H9 (cell line): ENCODE results near the gene JSRP1. TPM values are rescaled to one million over a fixed set of nuclear protein-coding genes. Genes with fewer than 3 reads are reported as not detected.
A peak's percentile ranks its signal among the peaks of the same experiment; 100 is the strongest.

Experiments
- DNase-seq: peaks from one replicate; pipeline ENCODE4 v3.0.0-alpha.2; 2017
- H2AFZ ChIP-seq: one replicate; pipeline ENCODE4 v1.6.1; 2013; ENCODE audit warnings: mild to moderate bottlenecking, low read length, control low read depth, moderate library complexity
- H2AK5ac ChIP-seq: 2 replicates; pipeline ENCODE4 v1.6.1; 2013; ENCODE audit warnings: low read length, control low read depth, mixed read lengths; ENCODE audit not compliant: insufficient read length
- H2BK120ac ChIP-seq: one replicate; pipeline ENCODE4 v1.6.1; 2013; ENCODE audit warnings: low read depth, mild to moderate bottlenecking, low read length, control low read depth, inconsistent platforms; ENCODE audit not compliant: poor library complexity, severe bottlenecking
- H2BK12ac ChIP-seq: 2 replicates; pipeline ENCODE4 v1.6.1; 2013; ENCODE audit warnings: low read length, control low read depth, mixed read lengths, low read depth; ENCODE audit not compliant: insufficient read length
- H2BK15ac ChIP-seq: 2 replicates; pipeline ENCODE4 v1.6.1; 2013; ENCODE audit warnings: low read depth, low read length, control low read depth
- H2BK20ac ChIP-seq: one replicate; pipeline ENCODE4 v1.6.1; 2013; ENCODE audit warnings: low read depth, mild to moderate bottlenecking, low read length, control low read depth, inconsistent platforms; ENCODE audit not compliant: poor library complexity, severe bottlenecking
- H2BK5ac ChIP-seq: 2 replicates; pipeline ENCODE4 v1.6.1; 2013; ENCODE audit warnings: low read length, control low read depth, mixed read lengths; ENCODE audit not compliant: insufficient read length
- H3K14ac ChIP-seq: 2 replicates; pipeline ENCODE4 v1.6.1; 2013; ENCODE audit warnings: low read length, control low read depth; ENCODE audit not compliant: insufficient read depth
- H3K18ac ChIP-seq: 2 replicates; pipeline ENCODE4 v1.6.1; 2013; ENCODE audit warnings: low read depth, mild to moderate bottlenecking, mixed read lengths, low read length, control low read depth; ENCODE audit not compliant: insufficient read length
- H3K23ac ChIP-seq: 2 replicates; pipeline ENCODE4 v1.6.1; 2013; ENCODE audit warnings: low read length, control low read depth, mixed read lengths, low read depth; ENCODE audit not compliant: insufficient read length
- H3K23me2 ChIP-seq: 2 replicates; pipeline ENCODE4 v1.6.1; 2013; ENCODE audit warnings: low read depth, mild to moderate bottlenecking, mixed read lengths, low read length, control low read depth; ENCODE audit not compliant: insufficient read length, poor library complexity, severe bottlenecking
- H3K27ac ChIP-seq: 2 replicates; pipeline ENCODE4 v1.5.1; 2013; ENCODE audit warnings: low read length, control low read depth, mixed read lengths, low read depth; ENCODE audit not compliant: insufficient read length
- H3K27me3 ChIP-seq: 2 replicates; pipeline ENCODE4 v1.6.1; 2013; ENCODE audit warnings: low read length, control low read depth, inconsistent platforms; ENCODE audit not compliant: insufficient read depth
- H3K4ac ChIP-seq: 2 replicates; pipeline ENCODE4 v1.6.1; 2013; ENCODE audit warnings: low read depth, mild to moderate bottlenecking, control low read depth, inconsistent platforms, low read length, moderate library complexity
- H3K4me1 ChIP-seq: 2 replicates; pipeline ENCODE4 v1.6.1; 2013; ENCODE audit warnings: low read length, control low read depth, inconsistent platforms; ENCODE audit not compliant: insufficient read depth
- H3K4me2 ChIP-seq: 2 replicates; pipeline ENCODE4 v1.6.1; 2013; ENCODE audit warnings: low read length, control low read depth, mixed read lengths; ENCODE audit not compliant: insufficient read length, insufficient read depth
- H3K56ac ChIP-seq: 2 replicates; pipeline ENCODE4 v1.6.1; 2013; ENCODE audit warnings: low read depth, mild to moderate bottlenecking, mixed read lengths, low read length, control low read depth; ENCODE audit not compliant: insufficient read length
- H3K79me1 ChIP-seq: 2 replicates; pipeline ENCODE4 v1.6.1; 2013; ENCODE audit warnings: low read depth, mild to moderate bottlenecking, moderate library complexity, low read length, control low read depth, inconsistent platforms; ENCODE audit not compliant: insufficient read depth, poor library complexity, severe bottlenecking
- H3K79me2 ChIP-seq: 2 replicates; pipeline ENCODE4 v1.6.1; 2013; ENCODE audit warnings: low read length, control low read depth, inconsistent platforms; ENCODE audit not compliant: insufficient read depth
- H3K9ac ChIP-seq: 2 replicates; pipeline ENCODE4 v1.6.1; 2013; ENCODE audit warnings: low read length, control low read depth, mixed read lengths; ENCODE audit not compliant: insufficient read length; ENCODE audit errors: extremely low read depth
- H3K9me3 ChIP-seq: one replicate; pipeline ENCODE4 v1.6.1; 2013; ENCODE audit warnings: low read depth, low read length, inconsistent platforms; ENCODE audit not compliant: control insufficient read depth
- H3T11ph ChIP-seq: one replicate; pipeline ENCODE4 v1.6.1; 2013; ENCODE audit warnings: mild to moderate bottlenecking, low read length, control low read depth, inconsistent platforms
- H4K20me1 ChIP-seq: one replicate; pipeline ENCODE4 v1.6.1; 2013; ENCODE audit not compliant: control insufficient read depth, insufficient read length, insufficient read depth
- H4K5ac ChIP-seq: 2 replicates; pipeline ENCODE4 v1.6.1; 2013; ENCODE audit warnings: low read depth, mild to moderate bottlenecking, mixed read lengths, low read length, control low read depth; ENCODE audit not compliant: insufficient read length
- H4K8ac ChIP-seq: replicated peaks from 2 replicates; pipeline ENCODE4 v1.6.1; 2013; ENCODE audit warnings: low read length, control low read depth, mixed read lengths, low read depth; ENCODE audit not compliant: insufficient read length
- H4K91ac ChIP-seq: 2 replicates; pipeline ENCODE4 v1.6.1; 2013; ENCODE audit warnings: low read depth, mild to moderate bottlenecking, moderate library complexity, mixed read lengths, low read length, control low read depth; ENCODE audit not compliant: insufficient read length
- H3K27ac Mint-ChIP-seq, 3 experiments: 2 replicates in 2 of 3; 3 replicates in 1 of 3; pipeline ENCODE4 v1.8.0; 2020 to 2021; ENCODE audit warnings: mixed read lengths in 3 of 3, mild to moderate bottlenecking in 1 of 3, moderate library complexity in 1 of 3
- H3K27me3 Mint-ChIP-seq: 2 replicates; pipeline ENCODE4 v1.8.0; 2021; ENCODE audit warnings: low read depth, mild to moderate bottlenecking, moderate library complexity, mixed read lengths
- H3K36me3 Mint-ChIP-seq, 3 experiments: 2 replicates in 2 of 3; 3 replicates in 1 of 3; pipeline ENCODE4 v1.8.0; 2020 to 2021; ENCODE audit warnings: low read depth in 3 of 3, mixed read lengths in 3 of 3; ENCODE audit not compliant: insufficient read depth in 1 of 3
- H3K4me1 Mint-ChIP-seq, 2 experiments: 2 replicates each; pipeline ENCODE4 v1.8.0; 2020; ENCODE audit warnings: mixed read lengths in 2 of 2
- H3K4me3 Mint-ChIP-seq, 2 experiments: 2 replicates in 1 of 2; 3 replicates in 1 of 2; pipeline ENCODE4 v1.8.0; 2020 to 2021; ENCODE audit warnings: mild to moderate bottlenecking in 2 of 2, mixed read lengths in 2 of 2, moderate library complexity in 1 of 2
- H3K9me3 Mint-ChIP-seq, 2 experiments: 2 replicates in 1 of 2; 3 replicates in 1 of 2; pipeline ENCODE4 v1.8.0; 2020; ENCODE audit warnings: mild to moderate bottlenecking in 2 of 2, mixed read lengths in 2 of 2, moderate library complexity in 1 of 2
- CTCF ChIP-seq: fragments of 200-600 bp; sonication (generic); conservative IDR thresholded peaks from 3 replicates; pipeline ENCODE4 v1.8.0; 2021; ENCODE audit warnings: antibody characterized with exemption, mild to moderate bottlenecking
- WGBS: extraction: QIAGEN DNeasy Blood & Tissue Kit; methylation state at CpG from one replicate; pipeline ENCODE4 v1.1.7; 2013; ENCODE audit warnings: missing lambda C conversion rate, low lambda C conversion rate, mixed read lengths; ENCODE audit not compliant: insufficient read length; ENCODE audit errors: extremely low coverage; 5-methylcytosine and 5-hydroxymethylcytosine counted together
- total RNA-seq: library from RNA; stranded (reverse); gene quantifications from 2 replicates; pipeline ENCODE4 v1.2.1, GENCODE V29; 2021

Gene JSRP1
- total RNA-seq, 1 experiment from 2014 or later = 0.90 TPM

GRCh38 chr19:2225415-2226050 lies 30.7 kb downstream of the JSRP1 start:
- Histone ChIP-seq H3K79me2 (no peaks in the 10 kb centered on the region), H4K20me1 (no peaks in the 10 kb centered on the region), H2BK15ac (no peak overlapping the region), H2BK120ac (no peak overlapping the region), H3K18ac (no peak overlapping the region), H2BK5ac (no peak overlapping the region), H3K27ac (no peak overlapping the region), H2AK5ac (no peak overlapping the region), H3K23me2 (no peaks in the 10 kb centered on the region), H3T11ph (no peak overlapping the region), H2BK20ac (no peak overlapping the region), H3K14ac (no peak overlapping the region), H3K9ac (no peak overlapping the region), H3K4me1 (no peaks in the 10 kb centered on the region), H4K91ac (no peak overlapping the region), H3K27me3 (no peaks in the 10 kb centered on the region), H2BK12ac (no peak overlapping the region), H2AFZ (no peak overlapping the region), H4K5ac (no peak overlapping the region), H3K4ac (no peak overlapping the region), H3K79me1 (no peaks in the 10 kb centered on the region), H3K9me3 (no peaks in the 10 kb centered on the region), H4K8ac (no peak overlapping the region), H3K4me2 (no peak overlapping the region), H3K56ac (no peak overlapping the region), H3K23ac (no peak overlapping the region)
- TF ChIP-seq CTCF = no peak
- no peak overlapping the region for H3K4me3 Mint-ChIP-seq
- DNase-seq = no peak
- H3K27ac Mint-ChIP-seq = peak overlapping the region in 2 of 3 experiments; percentile 34 to 39; a peak in 1 of 7 replicates
- no CpG with 5 or more reads among the region's 32 CpGs for WGBS
- peaks cover 9 to 50% (median 39%) of the 10 kb centered on the region in 3 experiments; a peak in 6 of 7 replicates for H3K36me3 Mint-ChIP-seq
- H3K9me3 Mint-ChIP-seq = no peaks in the 10 kb centered on the region
- no peaks in the 10 kb centered on the region; the same call in 1 of the 2 replicates for H3K27me3 Mint-ChIP-seq
- H3K4me1 Mint-ChIP-seq = no peaks in the 10 kb centered on the region
